Astrocyte (in vitro differentiated cells and primary cell): ENCODE measurements around the gene DUSP11.

Experiments used
- CTCF ChIP-seq: IDR thresholded peaks from 2 replicates; pipeline ENCODE4 v1.5.1; 2011; ENCODE audit warnings: low read depth, mild to moderate bottlenecking, inconsistent platforms, low read length, moderate library complexity; ENCODE audit not compliant: insufficient read depth
- EZH2 ChIP-seq: IDR thresholded peaks from 2 replicates; pipeline ENCODE4 v1.6.1; 2012; ENCODE audit warnings: mild to moderate bottlenecking, low read length, inconsistent platforms; ENCODE audit not compliant: insufficient read depth

GRCh38 chr2:73746015-73746876 is 33.7 kb downstream of the DUSP11 start:
- TF ChIP-seq CTCF, result no peak
- no peak for TF ChIP-seq EZH2
